ENCODE data around the gene ITPRID1. TPM values are rescaled to one million over a fixed set of nuclear protein-coding genes. Genes with fewer than 3 reads are reported as not detected.

The ITPRID1 gene
- total RNA-seq, 1 donor from 2014 or later = not detected

DNA sequence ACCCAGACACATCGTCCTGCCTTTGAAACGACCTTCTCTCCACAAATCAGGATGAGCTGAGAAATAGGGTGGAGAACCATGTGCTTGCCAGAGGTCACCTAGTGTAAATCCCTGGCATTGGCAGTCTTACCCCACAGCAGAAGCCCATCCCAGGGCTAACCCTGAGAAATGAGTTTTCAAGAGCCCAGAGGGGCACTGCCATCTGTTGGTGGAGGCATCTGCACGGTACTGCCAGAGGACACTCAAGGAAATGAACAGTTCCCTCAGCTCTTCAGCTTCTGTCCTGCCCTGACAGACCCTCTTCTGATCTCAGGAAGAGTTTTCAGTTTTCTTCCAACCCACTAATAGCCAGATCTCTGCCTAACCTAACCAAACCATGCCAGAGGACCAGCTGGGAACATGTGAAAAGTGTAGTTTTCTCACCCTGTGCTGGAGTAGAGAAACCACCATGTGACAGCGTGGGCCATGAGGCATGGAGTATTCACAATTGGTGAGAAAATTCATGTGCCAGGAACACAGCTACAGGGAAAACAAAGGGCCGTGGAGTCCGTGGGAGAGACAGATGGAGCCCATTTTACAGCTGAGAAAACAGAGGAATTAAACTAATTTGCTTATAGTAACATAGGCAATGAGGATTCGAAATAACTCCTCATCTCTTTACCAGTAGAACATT, 37.7 kb upstream of the ITPRID1 start:
- TF ChIP-seq, protein P1, sequence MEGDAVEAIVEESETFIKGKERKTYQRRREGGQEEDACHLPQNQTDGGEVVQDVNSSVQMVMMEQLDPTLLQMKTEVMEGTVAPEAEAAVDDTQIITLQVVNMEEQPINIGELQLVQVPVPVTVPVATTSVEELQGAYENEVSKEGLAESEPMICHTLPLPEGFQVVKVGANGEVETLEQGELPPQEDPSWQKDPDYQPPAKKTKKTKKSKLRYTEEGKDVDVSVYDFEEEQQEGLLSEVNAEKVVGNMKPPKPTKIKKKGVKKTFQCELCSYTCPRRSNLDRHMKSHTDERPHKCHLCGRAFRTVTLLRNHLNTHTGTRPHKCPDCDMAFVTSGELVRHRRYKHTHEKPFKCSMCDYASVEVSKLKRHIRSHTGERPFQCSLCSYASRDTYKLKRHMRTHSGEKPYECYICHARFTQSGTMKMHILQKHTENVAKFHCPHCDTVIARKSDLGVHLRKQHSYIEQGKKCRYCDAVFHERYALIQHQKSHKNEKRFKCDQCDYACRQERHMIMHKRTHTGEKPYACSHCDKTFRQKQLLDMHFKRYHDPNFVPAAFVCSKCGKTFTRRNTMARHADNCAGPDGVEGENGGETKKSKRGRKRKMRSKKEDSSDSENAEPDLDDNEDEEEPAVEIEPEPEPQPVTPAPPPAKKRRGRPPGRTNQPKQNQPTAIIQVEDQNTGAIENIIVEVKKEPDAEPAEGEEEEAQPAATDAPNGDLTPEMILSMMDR (IDR thresholded peaks at IDR 0.05; ENCODE audit: insufficient read depth, low read length, poor library complexity, severe bottlenecking) = peak; percentile 7
- H3K36me3 ChIP-seq (ENCODE audit: control insufficient read depth, insufficient read depth, low read length) = no peaks in the 10 kb centered on the region
- no peak for DNase-seq (ENCODE audit: low read depth)
- H3K4me3 ChIP-seq (ENCODE audit: low read depth, low read length) = no peak overlapping the region
- H3K27me3 ChIP-seq (ENCODE audit: control insufficient read depth, insufficient read depth, low read length) = no peaks in the 10 kb centered on the region

DNA sequence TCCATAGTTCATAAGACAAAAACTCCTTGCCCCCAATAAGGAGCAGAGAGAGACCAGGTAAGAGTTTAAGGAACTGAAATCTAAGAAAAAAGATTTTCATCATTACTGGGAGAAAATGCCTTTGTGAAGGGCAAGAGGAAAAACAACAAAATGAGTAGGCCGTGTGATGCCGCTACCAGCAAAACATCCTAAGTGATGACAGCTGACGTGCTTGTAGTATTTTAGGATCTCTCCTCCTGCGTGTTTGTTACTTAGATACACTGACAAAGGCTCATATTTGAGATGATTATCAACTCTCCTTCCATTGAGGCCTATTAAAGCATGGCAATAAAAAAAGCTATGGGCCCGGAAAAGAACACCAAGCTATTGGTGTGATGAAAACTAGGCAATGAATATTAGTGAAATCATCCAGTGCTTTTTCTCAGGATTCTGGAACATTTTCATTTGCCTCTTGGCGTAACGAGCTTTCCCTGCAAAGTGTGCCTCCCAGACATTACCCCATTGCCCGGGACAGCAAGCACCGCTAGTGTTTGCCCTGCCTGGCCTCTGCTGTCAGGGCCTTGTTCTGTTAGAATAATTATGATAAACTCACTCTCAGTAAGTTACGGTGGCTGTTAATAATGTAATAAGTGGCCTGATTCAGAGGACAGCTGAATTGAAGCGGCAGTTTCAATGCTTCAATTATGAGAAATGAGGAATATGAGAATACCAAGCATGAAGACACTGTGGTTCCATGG, 36.8 kb upstream of the ITPRID1 start:
- no peaks in the 10 kb centered on the region for H3K27me3 ChIP-seq (ENCODE audit: control insufficient read depth, insufficient read depth, low read length)
- TF ChIP-seq, protein P1 (IDR thresholded peaks at IDR 0.05; ENCODE audit: insufficient read depth, low read length, poor library complexity, severe bottlenecking) = no peak
- H3K4me3 ChIP-seq (ENCODE audit: low read depth, low read length) = no peak overlapping the region
- no peaks in the 10 kb centered on the region for H3K36me3 ChIP-seq (ENCODE audit: control insufficient read depth, insufficient read depth, low read length)
- no peak for DNase-seq (ENCODE audit: low read depth)

DNA sequence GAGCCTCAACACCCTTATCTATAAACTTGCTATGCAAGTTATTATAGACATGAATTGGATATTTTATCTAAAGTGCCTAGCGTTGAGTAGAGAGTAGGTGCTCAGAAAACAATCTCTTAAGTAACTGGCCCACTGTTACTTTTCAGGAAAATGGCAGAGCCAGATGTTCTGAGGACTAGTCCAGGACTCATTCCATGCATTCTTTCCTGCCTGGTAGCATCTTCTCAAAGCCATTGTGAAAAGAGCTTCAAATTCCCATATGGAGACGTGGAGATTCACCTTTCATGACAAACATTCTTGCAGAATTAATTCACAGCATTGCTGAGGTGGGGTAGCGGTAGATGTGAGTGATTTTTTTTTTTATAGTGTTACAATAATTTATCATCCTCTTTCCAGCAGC, 35.9 kb upstream of the ITPRID1 start:
- H3K4me3 ChIP-seq (ENCODE audit: low read depth, low read length) = no peak overlapping the region
- DNase-seq (ENCODE audit: low read depth) = no peak
- no peaks in the 10 kb centered on the region for H3K36me3 ChIP-seq (ENCODE audit: control insufficient read depth, insufficient read depth, low read length)
- TF ChIP-seq, protein P1 (IDR thresholded peaks at IDR 0.05; ENCODE audit: insufficient read depth, low read length, poor library complexity, severe bottlenecking) = no peak
- H3K27me3 ChIP-seq (ENCODE audit: control insufficient read depth, insufficient read depth, low read length) = no peaks in the 10 kb centered on the region

DNA sequence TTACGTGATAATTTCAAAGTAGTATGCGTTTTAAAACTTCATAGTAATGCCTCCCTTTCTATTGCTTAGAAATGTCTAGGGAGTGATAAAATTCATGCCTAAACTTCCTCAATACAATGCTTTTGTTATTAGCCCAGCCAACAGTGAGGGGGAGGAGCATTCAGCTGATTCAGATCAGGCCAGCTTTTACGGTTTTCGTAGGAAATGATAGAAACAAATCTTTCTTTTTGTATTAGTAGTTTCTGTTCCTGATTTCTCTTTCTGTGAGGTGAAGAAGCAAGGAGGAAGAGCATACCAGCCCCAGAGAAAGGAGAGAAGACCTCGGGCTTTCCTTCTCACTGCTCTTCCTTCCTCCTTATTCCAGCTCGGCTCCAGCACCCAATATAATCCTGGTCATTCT, 35.2 kb upstream of the ITPRID1 start:
- no peak for DNase-seq (ENCODE audit: low read depth)
- H3K36me3 ChIP-seq (ENCODE audit: control insufficient read depth, insufficient read depth, low read length) = no peaks in the 10 kb centered on the region
- H3K27me3 ChIP-seq (ENCODE audit: control insufficient read depth, insufficient read depth, low read length) = no peaks in the 10 kb centered on the region
- no peak overlapping the region for H3K4me3 ChIP-seq (ENCODE audit: low read depth, low read length)
- TF ChIP-seq, protein P1 (IDR thresholded peaks at IDR 0.05; ENCODE audit: insufficient read depth, low read length, poor library complexity, severe bottlenecking) = no peak

DNA sequence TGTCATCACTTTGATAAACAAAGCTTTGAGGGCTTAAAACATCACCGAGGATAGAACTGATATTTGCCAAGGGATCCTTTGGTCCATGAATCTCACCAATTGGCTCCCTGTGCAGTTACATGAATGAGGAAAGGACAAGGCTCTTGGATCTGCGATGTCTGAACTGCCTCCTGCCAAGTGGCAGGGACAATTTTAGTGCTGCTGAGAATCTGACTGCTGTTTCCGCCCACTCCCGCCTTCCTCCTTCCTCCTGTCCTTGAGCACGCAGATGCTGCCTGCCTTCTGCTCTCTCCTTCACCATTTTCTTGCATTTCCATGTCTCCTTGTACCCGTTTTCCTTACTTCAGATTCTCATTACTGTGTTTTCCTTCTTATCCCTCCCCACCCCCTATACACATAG, 26.8 kb upstream of the ITPRID1 start:
- no peak for DNase-seq (ENCODE audit: low read depth)
- Histone ChIP-seq H3K36me3 (ENCODE audit: control insufficient read depth, insufficient read depth, low read length) (no peaks in the 10 kb centered on the region), H3K27me3 (ENCODE audit: control insufficient read depth, insufficient read depth, low read length) (no peaks in the 10 kb centered on the region), H3K4me3 (ENCODE audit: low read depth, low read length) (no peak overlapping the region)
- TF ChIP-seq, protein P1 (IDR thresholded peaks at IDR 0.05; ENCODE audit: insufficient read depth, low read length, poor library complexity, severe bottlenecking) = no peak
